Natural killer cell (primary cell): ENCODE results near the gene GDA. TPM values are rescaled to one million over a fixed set of nuclear protein-coding genes. Genes with fewer than 3 reads are reported as not detected.
A peak's percentile ranks its signal among the peaks of the same experiment; 100 is the strongest.

Source experiments
- ATAC-seq, 3 donors: fragments of 150-1000 bp in 2 of 3; fragments of 200-7000 bp in 1 of 3; cut with Tn5 transposase; 1 replicate in 1 of 3; 2 replicates in 2 of 3; pipeline ENCODE4 v1.10.0; 2021; ENCODE audit warnings: mild to moderate bottlenecking in 2 of 3, moderate library complexity in 2 of 3
- DNase-seq, 2 donors: peaks; one replicate each; pipeline versions ENCODE4 v3.0.0 to v3.0.0-alpha.2; 2013 to 2021; ENCODE audit warnings: mixed read lengths in 1 of 2
- H3K27ac ChIP-seq: one replicate; pipeline ENCODE4 v1.5.1; 2013; ENCODE audit warnings: mild to moderate bottlenecking, low read length
- H3K27me3 ChIP-seq: one replicate; pipeline ENCODE4 v1.6.1; 2013; ENCODE audit warnings: low read length; ENCODE audit not compliant: control insufficient read depth, insufficient read depth
- H3K36me3 ChIP-seq: one replicate; pipeline ENCODE4 v1.6.1; 2013; ENCODE audit warnings: low read length; ENCODE audit not compliant: control insufficient read depth, insufficient read depth
- H3K4me1 ChIP-seq: one replicate; pipeline ENCODE4 v1.6.1; 2013; ENCODE audit warnings: low read length; ENCODE audit not compliant: control insufficient read depth, insufficient read depth
- H3K4me3 ChIP-seq: one replicate; pipeline ENCODE4 v1.5.1; 2013; ENCODE audit warnings: low read length
- H3K9me3 ChIP-seq: one replicate; pipeline ENCODE4 v1.6.1; 2013; ENCODE audit warnings: low read length; ENCODE audit not compliant: control insufficient read depth, insufficient read depth
- H3K27ac Mint-ChIP-seq, 2 donors: one replicate each; pipeline ENCODE4 v1.8.0; 2022; ENCODE audit warnings: mild to moderate bottlenecking in 2 of 2, mixed read lengths in 2 of 2, moderate library complexity in 1 of 2
- H3K27me3 Mint-ChIP-seq, 2 donors: one replicate each; pipeline ENCODE4 v1.8.0; 2022; ENCODE audit warnings: low read depth in 2 of 2, mixed read lengths in 2 of 2
- H3K36me3 Mint-ChIP-seq: one replicate; pipeline ENCODE4 v1.8.0; 2022; ENCODE audit warnings: mixed read lengths
- H3K4me1 Mint-ChIP-seq, 2 donors: one replicate each; pipeline ENCODE4 v1.8.0; 2022; ENCODE audit warnings: mixed read lengths in 2 of 2
- H3K4me3 Mint-ChIP-seq: one replicate; pipeline ENCODE4 v1.8.0; 2022; ENCODE audit warnings: mild to moderate bottlenecking, moderate library complexity, mixed read lengths
- H3K9me3 Mint-ChIP-seq, 2 donors: one replicate each; pipeline ENCODE4 v1.8.0; 2022; ENCODE audit warnings: mixed read lengths in 2 of 2
- CTCF ChIP-seq: fragments of 200-600 bp; IDR thresholded peaks from one replicate; pipeline ENCODE4 v1.8.0; 2022; ENCODE audit warnings: antibody characterized with exemption
- WGBS: methylation state at CpG from one replicate; pipeline ENCODE4 v1.1.7; 2013; ENCODE audit warnings: missing lambda C conversion rate; ENCODE audit not compliant: insufficient coverage; 5-methylcytosine and 5-hydroxymethylcytosine counted together
- intact Hi-C: fragments of 100-400 bp; cut with micrococcal nuclease; formaldehyde crosslinking; loops from one replicate; pipeline ENCODE4 v1.14.2; 2022
- total RNA-seq, 4 donors: library from RNA; stranded (reverse); fragments of 120-200 nt in 1 of 4; gene quantifications; one replicate each; pipeline versions ENCODE4 v1.2.3 to v1.2.4, GENCODE V29; 2013 to 2022

GDA gene
- total RNA-seq, 3 donors from 2014 or later (not counting 1 experiment from before 2014, with no cell fraction given) = not detected

GRCh38 chr9:72299017-72299603, 149.9 kb downstream of the GDA start:
- Mint-ChIP-seq H3K4me3 (no peak overlapping the region), H3K27me3 (no peaks in the 10 kb centered on the region), H3K27ac (no peak overlapping the region), H3K36me3 (no peaks in the 10 kb centered on the region), H3K4me1 (peaks cover 21 to 22% of the 10 kb centered on the region in 2 donors), H3K9me3 (no peaks in the 10 kb centered on the region)
- 97% methylated on average over 8 of the region's 8 CpGs for WGBS
- Histone ChIP-seq H3K4me1 (peaks cover 14% of the 10 kb centered on the region), H3K4me3 (no peak overlapping the region), H3K36me3 (no peaks in the 10 kb centered on the region), H3K9me3 (no peaks in the 10 kb centered on the region), H3K27ac (no peak overlapping the region), H3K27me3 (no peaks in the 10 kb centered on the region)
- intact Hi-C loops = no loop called here
- no peak for DNase-seq
- no peak for TF ChIP-seq CTCF
- no peak for ATAC-seq

- H3K36me3 ChIP-seq = no peaks in the 10 kb centered on the region
- TF ChIP-seq CTCF = no peak
- H3K4me3 ChIP-seq = no peak overlapping the region
- intact Hi-C loops = loop anchor here (10.0 kb wide), 1 partner anchor 854 kb away; the partner anchor contains the start of gene ANXA1
- DNase-seq (no peak), ATAC-seq (peak in 2 of 3 donors; percentile 31 to 37)
- Mint-ChIP-seq H3K4me3 (no peak overlapping the region), H3K27me3 (no peaks in the 10 kb centered on the region), H3K36me3 (no peaks in the 10 kb centered on the region), H3K9me3 (no peaks in the 10 kb centered on the region), H3K4me1 (peaks cover 38% of the 10 kb centered on the region in 2 donors), H3K27ac (peak overlapping the region; percentile 45 to 65)
- 91% methylated on average over 4 of the region's 4 CpGs for WGBS
- H3K4me1 ChIP-seq = peaks cover 27% of the 10 kb centered on the region
- no peak overlapping the region for H3K27ac ChIP-seq
- no peaks in the 10 kb centered on the region for H3K27me3 ChIP-seq
- no peaks in the 10 kb centered on the region for H3K9me3 ChIP-seq
Measured at GRCh38 chr9:72300873-72301272, 151.6 kb downstream of the GDA start.

Other genes starting within 250 kb of the GDA start
- 10 to 100 TPM; 28.7 to 34.4 (median 30.3) TPM for gene ABHD17B, start 238.2 kb upstream of the GDA start, total RNA-seq
- 10 to 100 TPM in 1 of 3 donors, 1 to 10 TPM in 2; 5.6 to 11.1 (median 9.2) TPM for gene C9orf85, start 237.8 kb upstream of the GDA start, total RNA-seq
- not detected for gene C9orf57, start 88.8 kb upstream of the GDA start, total RNA-seq
- 100 to 1,000 TPM; 307 to 450 (median 318) TPM for gene ZFAND5, start 215.8 kb downstream of the GDA start, total RNA-seq